HS-27A (cell line): Measurements from ENCODE around the gene CLUH.
"Not testable (repeated sequence)": the region's sequence is repeated elsewhere in the genome, so short reads cannot be mapped to it uniquely, and the experiment has no call there.

Source experiments
- DNase-seq: peaks from one replicate; pipeline ENCODE4 v3.0.0-alpha.2; 2012; ENCODE audit warnings: low read depth, missing footprints

The CLUH gene

GRCh38 chr17:2687074-2687418 lies 24.5 kb downstream of the CLUH start:
- no peak for DNase-seq

GRCh38 chr17:2685696-2686095 lies 25.9 kb downstream of the CLUH start:
- DNase-seq: no peak

GRCh38 chr17:2684549-2684948 lies 27.0 kb downstream of the CLUH start:
- no peak for DNase-seq

GRCh38 chr17:2683912-2684311 lies 27.7 kb downstream of the CLUH start:
- DNase-seq: no peak

- no peak for DNase-seq
These were observed 29.2 kb downstream of the CLUH start for GRCh38 chr17:2682176-2682938.

GRCh38 chr17:2681650-2682049 lies 29.9 kb downstream of the CLUH start:
- DNase-seq: no peak

GRCh38 chr17:2680961-2681360 lies 30.6 kb downstream of the CLUH start:
- DNase-seq: no peak

- DNase-seq: not testable (repeated sequence)
These were observed 32.3 kb downstream of the CLUH start for GRCh38 chr17:2679247-2679646.

GRCh38 chr17:2672026-2672425 lies 39.5 kb downstream of the CLUH start:
- DNase-seq: no peak

- not testable (repeated sequence) for DNase-seq
These were observed 51.2 kb downstream of the CLUH start for GRCh38 chr17:2660410-2660809.

- not testable (repeated sequence) for DNase-seq
These were observed 52.2 kb downstream of the CLUH start for GRCh38 chr17:2659337-2659736.

GRCh38 chr17:2656283-2656682 lies 55.3 kb downstream of the CLUH start:
- DNase-seq: no peak

GRCh38 chr17:2655546-2655945 lies 56.0 kb downstream of the CLUH start:
- no peak for DNase-seq

GRCh38 chr17:2652911-2653310 lies 58.7 kb downstream of the CLUH start:
- not testable (repeated sequence) for DNase-seq

GRCh38 chr17:2649191-2649590 lies 62.4 kb downstream of the CLUH start:
- no peak for DNase-seq

- DNase-seq: no peak
These were observed 63.6 kb downstream of the CLUH start for GRCh38 chr17:2647957-2648356.

- DNase-seq: no peak
These were observed 66.6 kb downstream of the CLUH start for GRCh38 chr17:2644971-2645370.
